HEK293 (cell line): Measurements from ENCODE around the gene CCDC175.

Experiments used
- CTCF ChIA-PET: fragments of 350-600 bp; formaldehyde crosslinking; extraction: SDS; loops from one replicate; lab custom pipeline; 2021; ENCODE audit warnings: antibody characterized with exemption; lab: Yijun Ruan, JAX
- POLR2A ChIA-PET: fragments of 300-600 bp; formaldehyde crosslinking; extraction: SDS; loops from one replicate; lab custom pipeline; 2020; ENCODE audit warnings: antibody characterized with exemption, inconsistent platforms; lab: Yijun Ruan, JAX
- H3K27ac ChIP-seq: fragments of 200-500 bp; sonication (Bioruptor generic); 2 replicates; pipeline ENCODE4 v1.5.1; 2014; ENCODE audit warnings: low read depth, low read length, control low read depth, inconsistent platforms; ENCODE audit errors: extremely low read depth
- H3K36me3 ChIP-seq, 2 experiments: fragments of 200-500 bp in 1 of 2; sonication (Bioruptor generic) in 1 of 2; 1 replicate in 1 of 2; 2 replicates in 1 of 2; pipeline ENCODE4 v1.5.1; 2014 to 2017; ENCODE audit warnings: inconsistent platforms in 2 of 2, low read length in 2 of 2; ENCODE audit not compliant: control insufficient read depth in 2 of 2, insufficient read depth in 1 of 2
- H3K4me1 ChIP-seq: fragments of 200-500 bp; sonication (Bioruptor generic); 2 replicates; pipeline ENCODE4 v1.5.1; 2014; ENCODE audit warnings: mild to moderate bottlenecking, low read length, inconsistent platforms; ENCODE audit not compliant: control insufficient read depth, insufficient read depth
- H3K4me3 ChIP-seq: 2 replicates; pipeline ENCODE4 v1.5.1; 2011; ENCODE audit warnings: low read depth, mild to moderate bottlenecking, control low read depth, low read length, moderate library complexity
- H3K9me3 ChIP-seq: fragments of 200-500 bp; sonication (Bioruptor generic); 2 replicates; pipeline ENCODE4 v1.5.1; 2014; ENCODE audit warnings: low read depth, low read length, inconsistent platforms; ENCODE audit not compliant: control insufficient read depth, insufficient read depth
- HOXA7 ChIP-seq: sonication (generic); formaldehyde crosslinking; IDR thresholded peaks from 2 replicates; pipeline ENCODE4 v1.8.1; 2022; ENCODE audit warnings: missing genetic modification reagents, borderline replicate concordance
- HOXD13 ChIP-seq: sonication (generic); formaldehyde crosslinking; IDR thresholded peaks from 2 replicates; pipeline ENCODE4 v1.8.0; 2022; ENCODE audit warnings: missing genetic modification reagents, borderline replicate concordance
- TSHZ1 ChIP-seq: fragments of 450-650 bp; formaldehyde crosslinking; IDR thresholded peaks from 2 replicates; pipeline ENCODE4 v1.5.1; 2016; ENCODE audit warnings: missing biosample characterization, missing genetic modification characterization, borderline replicate concordance
- ZBTB7A ChIP-seq: fragments of 450-650 bp; formaldehyde crosslinking; IDR thresholded peaks from 2 replicates; pipeline ENCODE4 v1.5.1; 2016; ENCODE audit warnings: low read depth, missing biosample characterization, missing genetic modification characterization
- ZNF23 ChIP-seq: fragments of 450-650 bp; formaldehyde crosslinking; IDR thresholded peaks from 2 replicates; pipeline ENCODE4 v1.5.1; 2016; ENCODE audit warnings: missing biosample characterization, missing genetic modification characterization, borderline replicate concordance
- ZNF280C ChIP-seq: fragments of 450-650 bp; formaldehyde crosslinking; IDR thresholded peaks from 2 replicates; pipeline ENCODE4 v1.5.1; 2016; ENCODE audit warnings: missing biosample characterization, missing genetic modification characterization
- ZNF335 ChIP-seq: fragments of 450-650 bp; formaldehyde crosslinking; conservative IDR thresholded peaks from 2 replicates; pipeline ENCODE4 v1.5.1; 2016; ENCODE audit warnings: missing biosample characterization, missing genetic modification characterization
- ZNF366 ChIP-seq: fragments of 450-650 bp; formaldehyde crosslinking; conservative IDR thresholded peaks from 2 replicates; pipeline ENCODE4 v1.5.1; 2016; ENCODE audit warnings: missing biosample characterization, missing genetic modification characterization
- ZNF416 ChIP-seq: fragments of 450-650 bp; formaldehyde crosslinking; IDR thresholded peaks from 2 replicates; pipeline ENCODE4 v1.5.1; 2016; ENCODE audit warnings: missing biosample characterization, missing genetic modification characterization
- ZNF449 ChIP-seq: fragments of 450-650 bp; formaldehyde crosslinking; IDR thresholded peaks from 2 replicates; pipeline ENCODE4 v1.5.1; 2017; ENCODE audit warnings: missing biosample characterization, mild to moderate bottlenecking, missing genetic modification characterization, moderate library complexity
- ZNF510 ChIP-seq: fragments of 450-650 bp; formaldehyde crosslinking; IDR thresholded peaks from 2 replicates; pipeline ENCODE4 v1.5.1; 2018; ENCODE audit warnings: mild to moderate bottlenecking, missing genetic modification characterization, missing biosample characterization; ENCODE audit not compliant: insufficient replicate concordance
- ZNF521 ChIP-seq: fragments of 450-650 bp; formaldehyde crosslinking; IDR thresholded peaks from 2 replicates; pipeline ENCODE4 v1.5.1; 2017; ENCODE audit warnings: missing biosample characterization, mild to moderate bottlenecking, missing genetic modification characterization
- ZNF548 ChIP-seq: fragments of 450-650 bp; formaldehyde crosslinking; IDR thresholded peaks from 2 replicates; pipeline ENCODE4 v1.5.1; 2016; ENCODE audit warnings: missing biosample characterization, missing genetic modification characterization
- ZNF571 ChIP-seq: fragments of 450-650 bp; formaldehyde crosslinking; IDR thresholded peaks from 2 replicates; pipeline ENCODE4 v1.5.0; 2017; ENCODE audit warnings: missing biosample characterization, missing genetic modification characterization
- ZNF610 ChIP-seq: fragments of 450-650 bp; formaldehyde crosslinking; IDR thresholded peaks from 2 replicates; pipeline ENCODE4 v1.5.1; 2016; ENCODE audit warnings: missing biosample characterization, missing genetic modification characterization, borderline replicate concordance
- ZNF664 ChIP-seq: fragments of 450-650 bp; formaldehyde crosslinking; IDR thresholded peaks from 2 replicates; pipeline ENCODE4 v1.5.1; 2016; ENCODE audit warnings: missing biosample characterization, missing genetic modification characterization
- ZNF692 ChIP-seq: fragments of 450-650 bp; formaldehyde crosslinking; IDR thresholded peaks from 2 replicates; pipeline ENCODE4 v1.5.1; 2016; ENCODE audit warnings: missing biosample characterization, missing genetic modification characterization
- ZNF704 ChIP-seq: fragments of 450-650 bp; formaldehyde crosslinking; IDR thresholded peaks from 2 replicates; pipeline ENCODE4 v1.5.1; 2016; ENCODE audit warnings: missing biosample characterization, missing genetic modification characterization
- ZNF76 ChIP-seq: fragments of 450-650 bp; formaldehyde crosslinking; IDR thresholded peaks from 2 replicates; pipeline ENCODE4; 2016; ENCODE audit warnings: low read depth, missing biosample characterization, missing genetic modification characterization, borderline replicate concordance
- ZXDB ChIP-seq: fragments of 450-650 bp; formaldehyde crosslinking; IDR thresholded peaks from 2 replicates; pipeline ENCODE4 v1.5.1; 2016; ENCODE audit warnings: missing biosample characterization, missing genetic modification characterization

The CCDC175 gene

GRCh38 chr14:59482541-59483331 is 93.9 kb downstream of the CCDC175 start:
- POLR2A ChIA-PET: interaction anchor here (1.3 to 2.4 kb wide), 2 partner anchors 18 to 25 kb away, joined by 3 to 18 read pairs; partner anchors contain the start of gene GPR135
- peak overlapping the region; percentile 84 for H3K4me3 ChIP-seq
- TF ChIP-seq ZNF510 (no peak), ZNF610 (no peak), ZBTB7A (tag by site-specific recombination) (no peak), HOXA7 (CRISPR knock-in tag) (no peak), ZNF335 (peak; percentile 71), ZNF571 (tag by site-specific recombination) (no peak), ZNF366 (0 out of 2 replicates have a peak, but pooled peaks have one; percentile 17), ZXDB (no peak), ZNF76 (tag by site-specific recombination) (no peak), TSHZ1 (tag by site-specific recombination) (no peak), ZNF280C (tag by site-specific recombination) (no peak), ZNF521 (no peak), HOXD13 (CRISPR knock-in tag) (no peak), ZNF664 (tag by site-specific recombination) (peak; percentile 61; the same call in 1 of the 2 replicates), ZNF449 (tag by site-specific recombination) (no peak), ZNF23 (tag by site-specific recombination) (no peak), ZNF692 (0 out of 2 replicates have a peak, but pooled peaks have one; percentile 12), ZNF548 (no peak), ZNF704 (tag by site-specific recombination) (no peak), ZNF416 (tag by site-specific recombination) (no peak)

More at GRCh38 chr14:59482541-59483331, 93.9 kb downstream of the CCDC175 start:
- Histone ChIP-seq H3K4me1 (0 out of 2 replicates have a peak, but pooled peaks cover 3% of the 10 kb centered on the region), H3K27ac (no peak overlapping the region), H3K9me3 (no peaks in the 10 kb centered on the region), H3K36me3 (peaks cover 14 to 27% of the 10 kb centered on the region in 2 experiments)
- CTCF ChIA-PET: interaction anchor here (1.0 to 1.1 kb wide), 3 partner anchors 293 to 702 kb away, joined by 3 to 4 read pairs (median 3); no protein-coding TSS in a partner anchor
